ENCODE data around the gene NDUFB4. TPM values are rescaled to one million over a fixed set of nuclear protein-coding genes. Genes with fewer than 3 reads are reported as not detected.
A peak's percentile ranks its signal among the peaks of the same experiment; 100 is the strongest.
"Not testable (repeated sequence)": the region's sequence is repeated elsewhere in the genome, so short reads cannot be mapped to it uniquely, and the experiment has no call there.

Gene NDUFB4
- total RNA-seq, 2 donors from 2014 or later = 285 to 331 TPM

DNA sequence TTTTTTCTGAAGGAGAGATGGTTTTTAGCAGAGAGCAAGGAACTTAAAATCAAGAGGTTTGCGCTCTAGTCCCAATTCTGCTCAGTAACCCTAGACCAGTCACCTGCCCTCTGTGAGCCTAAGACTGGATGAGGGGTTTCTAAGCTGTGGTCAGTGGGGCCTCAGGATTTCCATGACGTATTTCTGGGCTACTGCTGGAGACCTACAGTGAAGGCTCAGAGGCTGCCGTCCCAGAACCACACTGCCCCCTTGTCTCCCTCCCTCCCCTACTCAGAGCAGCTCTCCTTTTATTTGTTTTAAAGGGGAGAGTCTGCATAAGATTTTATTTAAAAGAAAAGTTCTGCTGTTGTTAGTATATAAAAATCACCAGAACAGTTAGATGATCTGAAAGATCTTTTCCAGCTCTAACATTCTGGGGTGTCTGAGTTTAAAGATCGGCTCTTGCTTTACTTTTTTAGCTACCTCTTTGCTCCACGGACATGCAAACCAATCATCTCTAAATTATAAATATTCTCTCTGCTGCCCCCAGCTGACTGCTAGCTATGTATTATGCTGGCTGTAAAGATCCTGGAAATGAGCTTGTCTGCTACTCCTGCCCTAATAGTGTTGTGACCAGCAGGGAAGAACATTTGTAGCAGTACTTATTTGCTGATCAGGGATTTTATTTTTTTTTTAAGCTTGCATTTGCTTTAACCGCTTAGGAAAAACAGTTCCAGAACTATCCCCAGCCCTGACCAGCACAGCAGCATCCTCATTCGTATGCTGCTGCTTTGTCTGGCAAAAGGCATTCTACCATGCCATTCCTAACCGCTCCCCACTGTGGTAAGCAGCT lies 28.6 kb upstream of the NDUFB4 start:
- DNase-seq = no peak

DNA sequence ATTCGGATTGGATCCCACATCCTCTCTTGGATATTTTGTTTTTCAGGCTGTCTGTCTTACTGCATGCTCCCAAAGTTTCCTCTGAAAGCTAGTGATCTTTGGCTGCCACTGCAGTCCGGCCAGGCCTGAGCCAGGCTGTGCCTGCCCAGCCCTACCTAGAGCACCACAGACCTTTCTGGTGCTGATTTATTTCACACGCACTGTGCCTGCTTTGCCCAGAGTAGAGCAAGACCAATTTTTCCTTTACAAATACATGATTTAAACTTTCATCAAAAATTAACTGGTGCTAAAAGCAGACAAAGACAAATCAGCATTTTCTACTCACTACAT lies 28.0 kb upstream of the NDUFB4 start:
- intact Hi-C loops (cut with DNase I) = no loop called here
- ATAC-seq = no peak
- no peak for DNase-seq

More for the DNA sequence above, 28.6 kb upstream of the NDUFB4 start:
- intact Hi-C loops (cut with DNase I) = no loop called here
- ATAC-seq = peak; percentile 81 to 82

DNA sequence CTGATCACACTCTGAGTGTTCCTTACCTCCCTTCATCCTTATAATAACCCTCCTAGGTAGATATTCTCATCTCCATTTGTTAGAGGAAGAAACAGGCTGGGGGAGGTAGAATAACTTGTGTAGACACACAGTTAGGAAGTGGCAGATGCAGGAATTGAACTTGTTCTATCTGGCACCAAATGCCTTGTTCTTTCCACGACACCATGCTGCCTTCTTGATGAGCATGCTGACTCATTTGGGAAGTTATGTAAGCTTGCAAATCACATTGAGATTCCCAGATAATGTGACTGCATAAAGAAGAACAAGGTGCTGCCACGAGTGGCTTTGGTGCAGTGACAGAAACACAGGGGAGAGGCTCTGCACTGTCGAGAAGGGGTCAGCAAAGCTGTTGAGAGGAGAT lies 27.5 kb upstream of the NDUFB4 start:
- DNase-seq (no peak), ATAC-seq (peak in 1 of 2 donors; percentile 14)
- intact Hi-C loops (cut with DNase I) = no loop called here

DNA sequence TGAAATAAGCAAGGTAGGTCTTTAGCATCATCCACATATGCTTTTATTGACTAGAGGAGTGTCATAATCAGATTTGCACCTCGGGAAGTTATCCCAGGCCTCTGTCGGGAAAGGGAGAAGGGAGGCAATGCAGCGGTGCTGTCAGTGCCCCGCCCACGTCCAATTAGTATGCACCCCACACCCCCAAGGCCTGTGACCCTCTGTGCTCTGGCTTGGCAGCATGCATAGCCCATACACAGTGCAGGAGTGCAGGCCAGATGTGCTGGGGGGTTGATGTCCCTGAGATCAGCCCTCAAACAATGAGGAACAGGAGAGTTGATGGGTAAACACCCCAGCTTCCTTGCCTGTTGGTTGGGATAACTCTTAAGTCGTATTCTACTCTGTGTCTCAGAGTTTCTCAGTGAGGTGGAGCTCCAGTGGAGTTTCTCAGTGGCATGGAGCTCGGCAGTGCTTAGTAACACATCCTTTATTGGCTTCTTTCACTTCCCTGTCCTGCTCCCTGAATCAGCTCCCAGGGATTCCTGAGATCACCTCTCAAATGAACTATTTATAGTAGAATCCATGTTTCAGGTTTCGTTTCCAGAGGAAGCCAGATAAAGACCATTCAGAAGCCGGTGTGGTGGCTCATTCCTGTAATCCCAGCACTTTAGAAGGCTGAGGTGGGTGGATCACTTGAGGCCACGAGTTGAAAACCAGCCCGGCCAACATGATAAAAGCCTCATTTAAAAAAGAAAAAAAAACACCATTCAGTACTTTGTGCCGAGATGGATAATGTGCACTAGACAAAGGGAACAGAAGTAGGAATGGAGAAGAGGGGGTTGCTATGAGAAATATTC lies 26.7 kb upstream of the NDUFB4 start:
- intact Hi-C loops (cut with DNase I) = no loop called here
- peak; percentile 51 to 59 for ATAC-seq

DNA sequence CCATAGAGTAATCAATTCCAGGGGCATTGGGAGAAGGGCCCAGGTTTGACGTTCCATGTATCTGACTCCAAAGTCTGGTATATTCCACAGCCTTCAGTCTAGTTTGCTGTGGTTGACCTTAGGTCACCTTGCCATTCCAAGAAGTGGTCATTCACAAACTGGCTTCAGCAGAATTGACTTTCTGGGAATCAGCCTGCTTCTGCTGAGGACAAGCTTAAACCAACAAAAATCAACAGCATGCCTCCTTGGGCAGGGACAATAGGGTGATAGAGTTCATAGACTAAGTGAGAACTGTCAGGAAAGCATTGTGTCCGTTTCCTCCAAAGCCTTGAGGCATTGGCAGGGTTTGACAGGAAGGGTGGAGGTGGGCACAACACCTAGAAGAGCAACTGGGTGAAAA lies 24.1 kb upstream of the NDUFB4 start:
- DNase-seq = no peak
- ATAC-seq = no peak
- intact Hi-C loops (cut with DNase I) = no loop called here

More for the DNA sequence above, 26.7 kb upstream of the NDUFB4 start:
- no peak for DNase-seq

DNA sequence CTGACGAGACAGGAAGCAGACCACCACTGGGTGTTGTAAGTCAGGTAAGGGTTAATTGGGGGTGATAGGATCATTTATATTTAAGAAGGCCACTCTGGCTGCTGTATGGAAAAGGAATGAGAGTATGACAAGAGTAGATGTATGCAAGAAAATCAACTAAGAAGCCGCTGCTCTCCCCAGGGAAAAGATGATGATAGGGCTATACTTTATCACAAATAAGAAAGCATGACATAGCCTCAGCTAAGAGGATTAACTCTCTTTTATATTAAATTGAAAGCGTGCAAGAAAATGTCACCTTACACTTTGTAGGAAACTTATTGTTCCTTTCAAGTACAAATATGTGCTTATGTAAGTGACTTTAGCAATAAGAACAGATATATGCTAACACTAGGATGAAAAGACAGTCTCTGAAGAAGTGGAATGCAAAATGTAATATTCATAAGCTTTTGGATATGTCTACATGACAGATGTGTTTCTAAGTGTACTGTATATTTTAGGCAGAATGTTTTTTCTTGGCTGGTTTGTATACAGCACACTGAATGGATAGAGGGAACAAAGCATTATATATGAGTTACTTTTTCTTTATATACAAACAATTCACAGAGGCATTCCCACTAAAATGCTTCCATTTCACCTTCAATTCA lies 8.7 kb upstream of the NDUFB4 start:
- DNase-seq (no peak), ATAC-seq (no peak)
- intact Hi-C loops (cut with DNase I) = no loop called here

DNA sequence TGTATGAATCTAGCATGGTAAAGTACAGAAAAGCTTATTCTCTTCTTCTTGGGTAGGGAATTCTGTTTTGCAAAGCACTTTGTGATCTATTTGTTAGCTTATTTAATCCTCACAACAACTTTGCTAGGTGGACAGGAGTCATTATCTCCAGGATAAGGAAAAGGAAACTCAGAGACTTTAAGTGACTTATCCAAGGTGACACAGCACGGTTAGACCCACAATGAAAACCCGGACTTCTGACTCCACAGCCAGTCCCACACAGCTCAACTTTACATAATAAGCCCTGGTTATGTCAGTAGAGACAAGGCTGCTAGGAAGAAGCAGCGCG lies 384 bp upstream of the NDUFB4 start:
- ATAC-seq (no peak), DNase-seq (no peak)
- intact Hi-C loops (cut with DNase I) = loop anchor here in 1 of 2 donors (10.0 kb wide), 1 partner anchor 149 kb away; the partner anchor contains the start of genes GTF2E1 and RABL3

DNA sequence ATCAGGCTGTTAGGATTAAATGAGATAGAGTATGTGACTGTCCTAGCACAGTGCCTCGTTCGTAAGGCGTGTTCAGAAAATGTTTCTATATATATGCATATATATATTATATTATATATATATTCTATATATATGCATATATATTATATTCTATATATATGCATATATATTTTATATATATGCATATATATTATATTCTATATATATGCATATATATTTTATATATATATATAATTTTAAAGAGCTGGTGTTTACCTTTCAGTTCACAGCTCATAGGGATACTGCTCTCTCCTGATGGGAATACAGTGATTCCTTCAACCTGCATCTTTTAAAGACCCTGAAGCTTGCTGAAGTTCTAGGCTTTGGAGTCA lies 702 bp downstream of the NDUFB4 start:
- intact Hi-C loops (cut with DNase I) = loop anchor here in 1 of 2 donors (10.0 kb wide), 1 partner anchor 148 kb away; the partner anchor contains the start of genes GTF2E1 and RABL3
- DNase-seq (no peak), ATAC-seq (no peak)

DNA sequence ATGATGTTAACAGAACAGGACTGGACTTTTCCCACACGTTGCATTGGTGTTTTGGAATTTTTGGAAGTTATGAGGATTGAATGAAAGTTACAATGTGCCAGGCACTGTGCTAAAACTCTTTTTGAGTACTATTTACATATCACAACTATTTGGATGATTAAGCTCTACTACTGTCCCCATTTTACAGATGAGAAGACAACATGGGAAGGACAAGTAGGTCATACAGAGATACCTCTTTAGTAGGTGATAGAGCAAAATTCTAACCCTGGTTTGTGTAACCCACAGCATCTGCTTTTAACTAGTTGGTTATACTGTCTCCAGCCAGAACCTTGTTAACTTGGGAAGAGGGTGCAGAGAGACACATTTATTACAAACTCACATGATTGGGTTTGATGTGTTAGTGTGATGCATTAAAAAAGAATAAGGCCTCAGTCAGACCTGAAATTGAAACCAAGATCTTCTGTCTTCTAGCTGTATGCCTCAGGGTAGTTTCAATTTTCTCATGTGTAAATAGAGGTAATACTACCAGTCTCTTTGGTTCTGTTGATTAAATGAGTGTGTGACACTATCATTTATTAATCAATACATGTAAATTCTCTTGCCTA lies 1.4 kb downstream of the NDUFB4 start:
- intact Hi-C loops (cut with DNase I) = loop anchor here in 1 of 2 donors (10.0 kb wide), 1 partner anchor 147 kb away; the partner anchor contains the start of genes GTF2E1 and RABL3
- ATAC-seq (no peak), DNase-seq (no peak)

DNA sequence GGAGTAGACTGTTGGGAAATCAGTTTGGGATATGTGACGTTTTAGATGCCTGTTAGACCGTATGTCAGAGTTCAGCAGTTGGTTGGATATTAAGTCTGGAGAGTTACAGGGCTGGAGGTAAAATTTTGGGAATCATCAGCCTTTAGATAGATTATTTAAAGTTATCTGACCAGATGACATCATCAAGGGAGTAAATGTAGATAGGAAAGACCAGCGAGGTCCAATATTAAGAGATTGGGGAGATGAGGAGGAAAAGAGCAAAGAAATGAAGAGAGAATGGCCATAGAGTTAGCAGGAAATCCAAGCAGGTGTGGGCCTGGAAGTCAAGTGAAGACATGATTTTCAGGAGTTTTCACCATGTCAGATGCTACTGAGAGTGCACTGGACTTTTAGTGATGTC lies 3.1 kb downstream of the NDUFB4 start:
- ATAC-seq (no peak), DNase-seq (no peak)
- intact Hi-C loops (cut with DNase I) = loop anchor here in 1 of 2 donors (10.0 kb wide), 1 partner anchor 146 kb away; the partner anchor contains the start of genes GTF2E1 and RABL3

DNA sequence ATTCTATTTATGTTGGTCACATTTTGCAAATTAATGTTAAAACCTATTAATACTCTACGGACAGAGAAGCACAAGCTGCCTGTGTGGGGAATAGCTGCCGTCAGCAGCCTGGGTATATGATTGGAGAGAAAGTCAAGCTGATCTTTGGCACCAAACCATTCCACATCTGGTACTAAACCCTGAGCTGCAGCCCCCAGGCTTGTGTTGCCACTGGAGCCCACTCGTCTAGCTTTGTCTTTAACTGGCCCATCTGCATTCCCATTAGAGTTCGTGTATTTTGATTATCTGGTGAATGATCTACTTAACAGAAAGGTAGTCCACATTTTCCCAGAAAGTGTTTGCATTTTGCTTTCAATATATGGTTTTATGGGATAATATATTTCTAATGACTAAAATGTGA lies 5.4 kb downstream of the NDUFB4 start:
- ATAC-seq (no peak), DNase-seq (no peak)
- intact Hi-C loops (cut with DNase I) = no loop called here

DNA sequence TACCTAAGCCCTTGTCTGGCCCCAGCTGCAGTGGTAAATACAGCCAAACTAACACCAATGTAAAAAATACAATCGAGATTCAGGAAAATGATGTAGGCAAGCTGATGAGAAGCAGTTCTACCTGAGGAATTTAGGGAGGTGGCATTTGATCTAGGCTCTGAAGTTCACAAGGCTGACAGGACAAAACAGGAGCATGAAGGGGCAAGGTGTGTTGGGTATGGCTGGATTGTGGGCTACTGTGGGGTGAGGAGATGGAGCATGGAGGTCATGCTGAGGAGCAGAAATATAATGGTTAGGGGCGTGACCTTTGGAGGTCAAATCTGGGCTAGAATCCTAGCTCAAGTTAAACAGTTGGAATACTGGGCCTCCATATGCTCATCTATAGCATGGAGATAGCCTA lies 6.5 kb downstream of the NDUFB4 start:
- intact Hi-C loops (cut with DNase I) = no loop called here
- no peak for ATAC-seq
- no peak for DNase-seq

DNA sequence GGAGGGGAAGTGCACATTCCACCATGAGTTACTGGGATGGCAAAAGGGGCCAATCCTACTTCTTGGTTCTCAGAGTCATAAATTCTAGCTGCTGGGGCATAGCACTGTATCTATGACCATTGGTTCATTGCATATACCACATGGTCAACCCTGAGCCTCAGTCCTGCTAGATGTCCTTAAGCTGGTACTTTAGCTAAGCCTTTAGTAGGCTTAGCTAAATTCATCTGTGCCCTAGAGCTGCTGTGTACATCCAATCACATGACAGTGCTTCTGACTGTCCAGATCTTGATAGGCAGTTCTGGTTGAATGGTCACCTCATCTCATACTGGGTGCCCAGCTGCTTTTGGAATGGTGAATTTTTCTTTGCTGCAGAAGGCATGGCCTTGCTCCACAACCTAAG lies 8.2 kb downstream of the NDUFB4 start:
- DNase-seq = no peak
- intact Hi-C loops (cut with DNase I) = no loop called here
- ATAC-seq = peak in 1 of 2 donors; percentile 14

DNA sequence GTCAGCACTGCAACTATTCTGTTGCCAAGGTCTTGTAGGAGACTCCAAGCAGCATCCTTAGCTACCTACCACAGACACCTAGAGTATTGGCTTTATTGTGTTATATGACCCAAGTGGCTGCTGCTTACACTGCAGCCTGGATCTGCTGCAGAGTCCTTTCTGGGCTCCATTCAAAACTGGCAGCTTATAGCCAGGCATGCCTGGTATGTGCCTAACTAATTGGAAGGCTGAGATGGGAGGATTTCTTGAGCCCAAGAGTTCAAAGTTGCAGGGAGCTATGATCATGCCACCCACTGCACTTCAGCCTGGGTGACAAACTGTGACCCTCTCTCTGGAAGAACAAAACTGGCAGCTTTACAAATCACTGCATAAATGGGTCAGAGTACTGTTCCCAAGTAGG lies 8.6 kb downstream of the NDUFB4 start:
- ATAC-seq = peak; percentile 27 to 34
- intact Hi-C loops (cut with DNase I) = no loop called here

DNA sequence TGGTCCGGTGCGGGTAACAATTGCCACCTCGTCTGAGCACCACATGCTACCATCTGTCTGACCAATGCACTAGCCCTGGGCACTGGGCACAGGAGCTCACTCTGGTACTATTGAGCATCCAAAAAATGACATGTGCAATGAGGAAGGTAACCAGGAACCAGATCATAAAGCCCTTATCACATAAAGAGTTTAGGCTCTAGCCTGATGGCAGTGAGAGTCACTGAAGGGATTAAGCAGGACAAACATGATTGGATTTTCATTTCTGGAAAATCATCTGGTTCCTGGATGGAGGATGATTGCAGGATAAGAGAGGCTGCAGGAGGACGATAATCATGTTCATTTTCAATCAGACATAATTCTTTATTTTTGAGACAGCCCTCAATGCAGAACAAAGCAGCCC lies 12.4 kb downstream of the NDUFB4 start:
- ATAC-seq (no peak), DNase-seq (no peak)
- intact Hi-C loops (cut with DNase I) = no loop called here

More for the DNA sequence above, 8.6 kb downstream of the NDUFB4 start:
- no peak for DNase-seq

DNA sequence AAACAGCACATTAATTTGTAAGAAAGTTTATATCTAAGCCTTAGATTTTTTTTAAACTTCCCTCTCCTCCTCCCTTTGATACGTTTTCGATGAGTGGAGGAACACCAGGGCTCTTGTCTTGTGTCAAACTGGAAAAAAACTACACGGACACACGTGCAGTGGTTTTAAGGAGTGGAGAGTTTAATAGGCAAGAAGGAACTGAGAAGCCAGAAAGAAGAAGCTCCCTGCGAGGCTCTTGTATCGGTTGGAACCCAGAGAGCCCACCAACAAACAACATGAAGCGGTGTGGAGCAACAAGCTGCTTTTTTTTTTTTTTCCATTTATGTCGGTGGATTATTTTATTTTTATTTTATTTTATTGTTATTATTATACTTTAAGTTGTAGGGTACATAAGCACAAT lies 18.6 kb downstream of the NDUFB4 start:
- intact Hi-C loops (cut with DNase I) = no loop called here
- no peak for ATAC-seq

DNA sequence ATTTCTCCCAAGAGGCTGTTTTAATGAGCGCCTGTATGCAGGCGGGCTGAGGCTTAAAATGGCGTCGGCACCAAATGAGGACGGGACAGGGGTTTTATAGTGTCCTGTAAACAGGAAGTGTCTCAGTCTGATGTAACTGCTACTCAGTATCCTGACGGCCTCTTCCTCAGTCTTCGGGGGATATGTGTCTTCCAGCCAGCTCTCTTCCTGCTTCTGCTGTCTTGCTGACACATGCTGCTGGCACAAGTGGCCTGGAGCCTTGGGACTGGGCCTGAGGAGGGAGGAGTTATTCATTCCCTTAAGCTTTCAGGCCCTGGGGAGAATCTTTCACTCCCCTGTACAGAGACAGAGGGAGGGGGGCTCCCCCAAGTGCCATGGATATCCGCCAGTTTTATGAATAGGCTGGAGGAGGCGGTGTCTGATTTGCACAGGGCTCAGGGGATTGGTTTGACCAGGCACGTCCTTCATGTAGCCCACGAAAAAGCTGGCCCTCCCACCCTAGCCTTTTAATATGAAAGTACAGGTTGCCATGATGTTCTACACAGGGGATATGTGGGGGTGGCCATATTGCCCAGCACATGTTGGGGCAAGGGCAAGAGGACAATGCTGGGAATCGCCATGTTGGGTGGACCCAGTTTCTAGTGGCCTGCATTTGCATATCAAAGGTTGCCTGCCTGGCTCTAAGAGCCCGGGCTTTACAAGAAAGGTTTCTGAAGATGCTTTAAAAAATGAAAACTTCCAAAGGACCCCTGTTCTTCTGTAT lies 19.9 kb downstream of the NDUFB4 start:
- intact Hi-C loops (cut with DNase I) = no loop called here
- peak; percentile 84 to 88 for ATAC-seq
- peak; percentile 52 for DNase-seq

More for the DNA sequence above, 18.6 kb downstream of the NDUFB4 start:
- no peak for DNase-seq

DNA sequence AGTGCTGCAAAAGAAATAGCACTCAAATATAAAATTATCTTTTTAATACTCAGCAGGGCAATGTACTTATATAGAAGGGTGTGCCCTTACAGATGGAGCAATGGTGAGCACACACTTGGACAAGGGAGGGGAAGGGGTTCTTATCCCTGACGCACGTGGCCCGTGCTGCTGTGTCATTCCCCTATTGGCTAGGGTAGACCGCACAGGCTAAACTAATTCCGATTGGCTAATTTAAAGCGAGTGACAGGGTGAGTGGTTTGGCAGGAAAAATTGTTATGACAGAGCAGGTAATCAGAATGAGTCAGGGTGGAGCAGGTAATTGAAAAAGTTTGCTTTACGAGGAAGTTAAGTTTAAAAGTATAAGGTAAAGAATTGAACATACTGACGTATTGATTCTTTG lies 20.6 kb downstream of the NDUFB4 start:
- DNase-seq; ATAC-seq; intact Hi-C loops (cut with DNase I): not testable (repeated sequence)

DNA sequence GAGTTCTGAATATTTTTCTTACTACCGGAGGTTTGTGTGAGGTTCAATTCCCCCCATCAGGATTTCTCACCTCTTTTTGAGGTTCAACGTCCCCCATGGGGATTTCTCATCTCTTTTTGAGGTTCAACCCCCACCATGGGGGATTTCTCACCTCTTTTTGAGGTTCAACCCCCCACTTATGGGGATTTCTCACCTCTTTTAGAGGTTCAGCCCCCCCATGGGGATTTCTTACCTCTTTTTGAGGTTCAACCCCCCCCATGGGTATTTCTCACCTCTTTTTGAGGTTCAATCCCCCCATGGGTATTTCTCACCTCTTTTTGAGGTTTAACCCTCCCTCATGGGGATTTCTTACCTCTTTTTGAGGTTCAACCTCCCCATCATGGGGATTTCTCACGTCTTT lies 26.3 kb downstream of the NDUFB4 start:
- ATAC-seq (no peak), DNase-seq (no peak)
- intact Hi-C loops (cut with DNase I) = no loop called here
